ENCODE measurements around the gene CEP350.

CEP350 gene

GRCh38 chr1:180062452-180062971 lies 107.9 kb downstream of the CEP350 start:
- DNase-seq = no peak

- DNase-seq = no peak
These were observed 110.8 kb downstream of the CEP350 start for GRCh38 chr1:180065408-180065807.

GRCh38 chr1:180066150-180066549 lies 111.5 kb downstream of the CEP350 start:
- DNase-seq = no peak

- no peak for DNase-seq
These were observed 115.7 kb downstream of the CEP350 start for GRCh38 chr1:180070286-180070685.

GRCh38 chr1:180071759-180072158 lies 117.1 kb downstream of the CEP350 start:
- no peak for DNase-seq

- DNase-seq = no peak
These were observed 125.8 kb downstream of the CEP350 start for GRCh38 chr1:180080439-180080838.

GRCh38 chr1:180081474-180081873 lies 126.9 kb downstream of the CEP350 start:
- no peak for DNase-seq

GRCh38 chr1:180083164-180083563 lies 128.6 kb downstream of the CEP350 start:
- DNase-seq = no peak

- DNase-seq = no peak
These were observed 130.3 kb downstream of the CEP350 start for GRCh38 chr1:180084867-180085266.

GRCh38 chr1:180085331-180085730 lies 130.7 kb downstream of the CEP350 start:
- DNase-seq = no peak

GRCh38 chr1:180092931-180093650 lies 138.5 kb downstream of the CEP350 start:
- no peak for DNase-seq

- no peak for DNase-seq
These were observed 140.2 kb downstream of the CEP350 start for GRCh38 chr1:180094705-180095295.

GRCh38 chr1:180096584-180097325 lies 142.1 kb downstream of the CEP350 start:
- DNase-seq = no peak

GRCh38 chr1:180097326-180097605 lies 142.7 kb downstream of the CEP350 start:
- DNase-seq = no peak

- DNase-seq = no peak
These were observed 146.8 kb downstream of the CEP350 start for GRCh38 chr1:180101411-180101810.

GRCh38 chr1:180103819-180104218 lies 149.2 kb downstream of the CEP350 start:
- no peak for DNase-seq

- DNase-seq = no peak
These were observed 157.5 kb downstream of the CEP350 start for GRCh38 chr1:180112091-180112490.

- DNase-seq = no peak
These were observed 158.5 kb downstream of the CEP350 start for GRCh38 chr1:180112984-180113647.

GRCh38 chr1:180114396-180114945 lies 159.9 kb downstream of the CEP350 start:
- no peak for DNase-seq

- DNase-seq = peak in 1 of 2 donors; percentile 16
These were observed 162.6 kb downstream of the CEP350 start for GRCh38 chr1:180116964-180117763.

- DNase-seq = no peak
These were observed 163.1 kb downstream of the CEP350 start for GRCh38 chr1:180117764-180118116.

GRCh38 chr1:180119837-180120236 lies 165.2 kb downstream of the CEP350 start:
- DNase-seq = no peak

All from inflammatory macrophage treated with lipopolysaccharide for 1 hour (primary cell).